Fibroblast of lung (primary cell): ENCODE measurements around the gene FBLN2.

Source experiments
- EZH2 ChIP-seq: IDR thresholded peaks from 2 replicates; pipeline ENCODE4 v1.5.1; 2012; ENCODE audit warnings: low read length, control low read depth, mild to moderate bottlenecking; ENCODE audit errors: missing control alignments
- TF ChIP-seq, protein P1 (sequence below), 2 donors: IDR thresholded peaks in 1 of 2; conservative IDR thresholded peaks in 1 of 2; 1 replicate in 1 of 2; 2 replicates in 1 of 2; pipeline ENCODE4 v1.5.1; 2011 to 2012; ENCODE audit warnings: low read length in 2 of 2, control low read depth in 1 of 2, inconsistent platforms in 1 of 2, low read depth in 1 of 2, mild to moderate bottlenecking in 1 of 2

- TF ChIP-seq, protein P1, sequence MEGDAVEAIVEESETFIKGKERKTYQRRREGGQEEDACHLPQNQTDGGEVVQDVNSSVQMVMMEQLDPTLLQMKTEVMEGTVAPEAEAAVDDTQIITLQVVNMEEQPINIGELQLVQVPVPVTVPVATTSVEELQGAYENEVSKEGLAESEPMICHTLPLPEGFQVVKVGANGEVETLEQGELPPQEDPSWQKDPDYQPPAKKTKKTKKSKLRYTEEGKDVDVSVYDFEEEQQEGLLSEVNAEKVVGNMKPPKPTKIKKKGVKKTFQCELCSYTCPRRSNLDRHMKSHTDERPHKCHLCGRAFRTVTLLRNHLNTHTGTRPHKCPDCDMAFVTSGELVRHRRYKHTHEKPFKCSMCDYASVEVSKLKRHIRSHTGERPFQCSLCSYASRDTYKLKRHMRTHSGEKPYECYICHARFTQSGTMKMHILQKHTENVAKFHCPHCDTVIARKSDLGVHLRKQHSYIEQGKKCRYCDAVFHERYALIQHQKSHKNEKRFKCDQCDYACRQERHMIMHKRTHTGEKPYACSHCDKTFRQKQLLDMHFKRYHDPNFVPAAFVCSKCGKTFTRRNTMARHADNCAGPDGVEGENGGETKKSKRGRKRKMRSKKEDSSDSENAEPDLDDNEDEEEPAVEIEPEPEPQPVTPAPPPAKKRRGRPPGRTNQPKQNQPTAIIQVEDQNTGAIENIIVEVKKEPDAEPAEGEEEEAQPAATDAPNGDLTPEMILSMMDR (conservative IDR thresholded peaks at IDR 0.05 in 1 of 2, IDR thresholded peaks at IDR 0.05 in 1 of 2; ENCODE audit: low read depth in 1 of 2, low read length in 2 of 2) = no peak
- TF ChIP-seq EZH2 = no peak
These were observed 78.1 kb downstream of the FBLN2 start for GRCh38 chr3:13626915-13627460.
